ENCODE data around the gene CHRND.
A peak's percentile ranks its signal among the peaks of the same experiment; 100 is the strongest.

CHRND gene

GRCh38 chr2:232504438-232504837 is 21.5 kb upstream of the CHRND start:
- DNase-seq: peak; percentile 20

GRCh38 chr2:232505856-232506255 is 20.1 kb upstream of the CHRND start:
- DNase-seq: no peak

- DNase-seq: no peak
Observed at GRCh38 chr2:232506709-232507108, 19.3 kb upstream of the CHRND start.

DNA sequence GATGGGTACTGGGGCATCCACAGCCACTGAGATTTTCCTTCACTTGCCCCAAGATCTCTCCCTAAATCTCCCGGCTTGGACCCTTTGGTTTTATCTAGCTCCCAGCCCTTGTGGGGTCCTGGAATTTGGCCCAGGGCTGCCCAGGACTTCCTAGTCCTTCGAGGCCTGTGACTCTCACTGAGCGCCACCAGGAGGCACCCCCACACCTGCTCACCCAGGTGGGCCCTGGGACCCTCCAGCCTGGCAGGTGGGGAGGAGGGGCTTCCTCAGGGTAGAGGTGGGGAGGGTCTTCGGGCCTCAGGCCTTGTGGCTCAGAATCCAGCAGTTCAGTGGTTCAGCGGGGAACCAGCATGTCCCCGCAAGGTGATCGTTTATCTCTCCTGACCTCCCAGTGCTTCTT is 17.7 kb upstream of the CHRND start:
- DNase-seq: no peak

DNA sequence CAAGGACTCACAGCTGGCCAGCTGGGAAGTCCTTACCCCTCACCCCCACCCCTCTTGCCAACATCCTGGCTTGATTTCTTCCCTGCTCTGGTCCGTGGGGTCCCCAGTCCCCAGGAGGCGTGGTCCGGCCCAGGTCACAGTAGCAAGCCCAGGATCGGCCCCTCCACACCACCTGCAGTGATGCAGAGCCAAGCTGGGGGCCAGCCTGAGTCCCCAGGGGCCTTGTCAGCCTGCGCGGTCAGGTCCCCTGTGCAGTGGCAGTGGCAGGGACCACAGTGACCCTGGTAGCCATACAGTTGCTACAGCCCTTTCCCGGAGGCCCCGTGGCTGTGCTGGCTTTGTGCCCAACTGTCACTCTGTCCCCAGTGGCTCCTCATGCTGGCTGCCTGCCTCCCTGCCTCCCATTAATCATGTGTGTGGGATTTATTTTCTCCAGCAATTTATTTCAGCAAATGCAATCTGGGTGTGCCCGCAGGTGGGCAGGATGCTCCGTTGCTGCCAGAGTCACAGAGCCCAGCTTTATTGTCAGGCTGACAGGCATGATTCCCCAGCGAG is 14.5 kb upstream of the CHRND start:
- DNase-seq: no peak

GRCh38 chr2:232512602-232513001 is 13.4 kb upstream of the CHRND start:
- peak; percentile 24 for DNase-seq

GRCh38 chr2:232513353-232513752 is 12.6 kb upstream of the CHRND start:
- DNase-seq: no peak

DNA sequence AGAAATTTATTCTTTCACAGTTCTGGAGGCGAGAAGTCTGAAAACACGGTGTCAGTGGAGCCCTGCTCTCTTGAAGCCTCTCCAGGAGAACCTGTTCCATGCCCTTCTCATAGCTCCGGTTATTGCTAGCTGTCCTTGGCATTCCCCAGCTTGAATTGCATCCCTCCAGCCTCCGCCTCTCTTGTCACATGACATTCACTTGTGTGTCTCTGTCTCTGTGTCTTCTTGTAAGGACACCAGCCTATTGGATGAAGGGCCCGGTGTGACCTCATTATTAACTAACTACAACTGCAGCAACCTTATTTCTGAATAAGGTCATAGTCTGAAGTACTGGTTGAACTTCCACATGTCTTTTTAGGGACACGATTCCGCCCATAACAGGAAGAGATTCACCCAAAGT is 10.3 kb upstream of the CHRND start:
- no peak for DNase-seq

- no peak for DNase-seq
Observed at GRCh38 chr2:232516551-232516950, 9.4 kb upstream of the CHRND start.

- no peak for DNase-seq
Observed at GRCh38 chr2:232518844-232519243, 7.1 kb upstream of the CHRND start.

DNA sequence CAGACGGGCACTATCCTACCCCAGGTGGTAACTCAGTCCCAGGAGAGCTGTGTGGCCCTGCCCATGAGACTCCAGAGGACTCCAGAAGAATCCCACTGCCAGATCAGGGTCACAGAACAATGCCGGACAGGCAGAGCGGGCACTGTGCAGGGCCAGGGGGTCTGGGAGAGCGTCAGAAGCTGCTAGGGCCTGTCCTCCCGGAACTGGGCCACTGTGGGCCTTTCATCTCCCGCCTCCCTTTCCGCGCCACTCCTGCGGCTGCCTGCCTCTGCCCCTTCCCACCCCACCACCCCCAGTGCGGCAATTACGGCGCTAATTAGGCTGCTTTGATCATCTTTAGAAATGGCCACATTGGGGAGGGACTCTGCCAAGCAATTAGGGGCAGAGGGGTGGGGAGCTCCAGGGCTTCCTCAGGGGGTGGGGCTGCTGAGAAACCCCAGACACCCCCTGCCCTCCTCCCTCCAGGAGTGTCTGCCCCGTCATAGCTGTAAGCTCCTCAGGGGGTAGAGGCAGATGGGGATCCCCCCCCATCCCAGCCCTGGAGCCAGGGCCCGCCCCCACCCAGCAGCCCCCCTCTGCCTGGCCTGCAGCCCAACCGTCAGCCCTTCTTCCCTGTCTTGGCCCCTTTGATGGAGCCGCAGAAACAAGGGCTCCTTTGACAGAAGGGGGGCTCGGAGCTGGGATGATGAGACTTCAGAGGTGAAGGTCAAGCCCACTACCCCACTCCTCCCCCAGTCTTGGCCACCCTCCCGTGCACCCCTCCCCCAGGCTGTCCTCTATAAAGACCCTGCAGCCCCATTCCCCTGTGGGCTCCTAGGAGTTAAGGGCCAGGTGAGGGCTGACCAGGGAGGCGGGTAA is 6.2 kb upstream of the CHRND start, which contains the start of gene PRSS56:
PRSS56 (plus strand) TSS at position 808 of the 858 bp plus-strand sequence. CDS start 211 bp downstream, outside the sequence.
- DNase-seq: peak; percentile 16

DNA sequence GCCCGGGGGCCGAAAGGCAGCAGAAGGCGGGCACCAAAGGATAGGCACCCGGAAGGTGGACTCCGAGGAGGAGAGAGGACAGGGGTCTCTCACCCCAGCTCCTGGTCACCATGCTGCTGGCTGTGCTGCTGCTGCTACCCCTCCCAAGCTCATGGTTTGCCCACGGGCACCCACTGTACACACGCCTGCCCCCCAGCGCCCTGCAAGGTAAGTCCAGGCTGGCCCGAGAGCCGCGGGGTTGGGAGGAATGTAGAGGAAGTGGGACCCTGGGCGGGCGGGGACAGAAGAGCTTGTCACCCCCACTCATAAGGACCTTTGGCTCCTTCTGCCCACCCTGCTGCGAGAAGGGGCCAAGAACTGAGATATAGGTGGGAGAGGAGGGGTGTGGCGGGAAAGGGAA is 5.5 kb upstream of the CHRND start:
- no peak for DNase-seq

DNA sequence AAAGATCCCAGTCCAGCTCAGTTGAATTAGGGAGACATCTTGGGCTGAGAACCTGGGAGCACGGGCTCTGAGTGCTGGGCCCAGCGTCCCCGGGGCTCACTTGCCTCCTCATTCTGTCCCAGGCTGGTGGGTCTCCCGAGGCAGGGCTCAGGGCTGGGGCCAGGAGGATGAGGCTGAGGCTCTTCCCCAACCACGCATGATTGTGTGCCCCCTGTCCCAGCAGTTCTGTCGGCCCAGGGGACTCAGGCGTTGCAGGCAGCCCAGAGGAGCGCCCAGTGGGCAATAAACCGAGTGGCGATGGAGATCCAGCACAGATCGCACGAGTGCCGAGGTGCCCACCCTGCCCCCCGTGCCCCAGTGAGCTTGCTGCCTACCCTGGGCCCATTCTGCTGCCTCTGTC is 4.9 kb upstream of the CHRND start:
- DNase-seq: no peak

GRCh38 chr2:232521959-232522622 is 3.9 kb upstream of the CHRND start:
- peak; percentile 25 for DNase-seq

- no peak for DNase-seq
Observed at GRCh38 chr2:232522623-232523401, 3.1 kb upstream of the CHRND start.

- no peak for DNase-seq
Observed at GRCh38 chr2:232523402-232523681, 2.6 kb upstream of the CHRND start.

DNA sequence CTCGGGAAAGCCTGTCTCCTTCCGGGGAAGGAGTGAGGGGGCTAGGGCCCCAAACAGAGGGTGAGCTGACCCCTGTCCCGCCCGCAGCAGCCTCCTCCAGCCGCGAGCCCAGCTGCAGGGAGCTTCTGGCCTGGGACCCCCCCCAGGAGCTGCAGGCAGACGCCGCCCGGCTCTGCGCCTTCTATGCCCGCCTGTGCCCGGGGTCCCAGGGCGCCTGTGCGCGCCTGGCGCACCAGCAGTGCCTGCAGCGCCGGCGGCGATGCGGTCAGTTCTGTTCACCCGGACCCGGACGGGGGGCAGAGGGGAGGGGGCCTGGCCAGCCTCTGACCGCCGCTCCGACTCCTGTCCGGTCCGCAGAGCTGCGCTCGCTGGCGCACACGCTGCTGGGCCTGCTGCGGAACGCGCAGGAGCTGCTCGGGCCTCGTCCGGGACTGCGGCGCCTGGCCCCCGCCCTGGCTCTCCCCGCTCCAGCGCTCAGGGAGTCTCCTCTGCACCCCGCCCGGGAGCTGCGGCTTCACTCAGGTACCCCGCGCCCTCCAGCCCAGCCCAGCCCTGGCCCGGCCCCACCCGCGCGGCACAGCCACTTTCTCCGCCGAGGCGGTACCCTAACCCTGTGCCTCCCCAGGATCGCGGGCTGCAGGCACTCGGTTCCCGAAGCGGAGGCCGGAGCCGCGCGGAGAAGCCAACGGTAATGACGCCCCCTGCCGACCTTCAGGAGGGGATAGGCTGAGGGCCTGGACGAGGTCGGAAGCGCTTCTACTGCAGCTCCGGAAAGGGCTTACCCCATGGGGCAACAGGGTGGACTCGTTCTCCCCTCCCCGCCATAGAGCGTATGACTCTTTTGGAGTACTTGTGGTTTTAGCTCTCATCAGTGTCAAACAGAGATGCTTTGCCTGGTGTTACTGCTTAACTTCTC is 2.0 kb upstream of the CHRND start:
- peak; percentile 29 for DNase-seq

- no peak for DNase-seq
Observed at GRCh38 chr2:232524771-232525170, 1.2 kb upstream of the CHRND start.

DNA sequence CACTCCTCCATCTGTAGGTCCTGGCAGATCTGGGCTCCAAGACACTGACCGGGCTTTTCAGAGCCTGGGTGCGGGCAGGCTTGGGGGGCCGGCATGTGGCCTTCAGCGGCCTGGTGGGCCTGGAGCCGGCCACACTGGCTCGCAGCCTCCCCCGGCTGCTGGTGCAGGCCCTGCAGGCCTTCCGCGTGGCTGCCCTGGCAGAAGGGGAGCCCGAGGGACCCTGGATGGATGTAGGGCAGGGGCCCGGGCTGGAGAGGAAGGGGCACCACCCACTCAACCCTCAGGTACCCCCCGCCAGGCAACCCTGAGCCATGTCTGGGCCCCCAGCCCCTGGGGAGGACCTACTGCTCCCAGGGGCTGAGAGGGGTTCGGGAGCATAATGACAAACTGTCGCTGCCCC is 761 bp upstream of the CHRND start:
- DNase-seq: no peak

GRCh38 chr2:232526372-232526941 is 497 bp downstream of the CHRND start:
- DNase-seq: no peak

- no peak for DNase-seq
Observed at GRCh38 chr2:232527905-232528470, 2.0 kb downstream of the CHRND start.
